ENCODE data around the gene SGCA.
A peak's percentile ranks its signal among the peaks of the same experiment; 100 is the strongest.

Gene SGCA

GRCh38 chr17:50130559-50131305 is 35.1 kb upstream of the SGCA start:
- no peak for TF ChIP-seq EZH2phosphoT487 (IDR thresholded peaks at IDR 0.05; ENCODE audit: borderline replicate concordance, low read length)
- TF ChIP-seq, protein P1, sequence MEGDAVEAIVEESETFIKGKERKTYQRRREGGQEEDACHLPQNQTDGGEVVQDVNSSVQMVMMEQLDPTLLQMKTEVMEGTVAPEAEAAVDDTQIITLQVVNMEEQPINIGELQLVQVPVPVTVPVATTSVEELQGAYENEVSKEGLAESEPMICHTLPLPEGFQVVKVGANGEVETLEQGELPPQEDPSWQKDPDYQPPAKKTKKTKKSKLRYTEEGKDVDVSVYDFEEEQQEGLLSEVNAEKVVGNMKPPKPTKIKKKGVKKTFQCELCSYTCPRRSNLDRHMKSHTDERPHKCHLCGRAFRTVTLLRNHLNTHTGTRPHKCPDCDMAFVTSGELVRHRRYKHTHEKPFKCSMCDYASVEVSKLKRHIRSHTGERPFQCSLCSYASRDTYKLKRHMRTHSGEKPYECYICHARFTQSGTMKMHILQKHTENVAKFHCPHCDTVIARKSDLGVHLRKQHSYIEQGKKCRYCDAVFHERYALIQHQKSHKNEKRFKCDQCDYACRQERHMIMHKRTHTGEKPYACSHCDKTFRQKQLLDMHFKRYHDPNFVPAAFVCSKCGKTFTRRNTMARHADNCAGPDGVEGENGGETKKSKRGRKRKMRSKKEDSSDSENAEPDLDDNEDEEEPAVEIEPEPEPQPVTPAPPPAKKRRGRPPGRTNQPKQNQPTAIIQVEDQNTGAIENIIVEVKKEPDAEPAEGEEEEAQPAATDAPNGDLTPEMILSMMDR (IDR thresholded peaks at IDR 0.05; ENCODE audit: low read depth, low read length, poor library complexity, severe bottlenecking): no peak
- no peak overlapping the region for H3K27ac ChIP-seq (ENCODE audit: low read depth, low read length)
- no peaks in the 10 kb centered on the region for H4K20me1 ChIP-seq (ENCODE audit: control insufficient read depth, insufficient read depth, low read depth, low read length)
- H3K4me1 ChIP-seq (ENCODE audit: control insufficient read depth, low read length): peaks cover 6% of the 10 kb centered on the region; the same call in 1 of the 2 replicates
- H3K79me2 ChIP-seq (ENCODE audit: control insufficient read depth, low read length): no peaks in the 10 kb centered on the region
- H3K36me3 ChIP-seq (ENCODE audit: control insufficient read depth, low read length): peaks cover 15% of the 10 kb centered on the region
- H3F3A ChIP-seq (ENCODE audit: control insufficient read depth, insufficient read depth): 0 out of 2 replicates have a peak, but pooled peaks cover 5% of the 10 kb centered on the region
- H3K9me3 ChIP-seq (ENCODE audit: control insufficient read depth, insufficient read depth, low read length): no peaks in the 10 kb centered on the region
- peak overlapping the region; percentile 49; the same call in 1 of the 2 replicates for H3K4me3 ChIP-seq (ENCODE audit: low read length)
- H3K4me2 ChIP-seq (ENCODE audit: low read length): peak overlapping the region; percentile 51; the same call in 1 of the 2 replicates
- no peaks in the 10 kb centered on the region for H3K9me2 ChIP-seq (replicated peaks; ENCODE audit: control insufficient read depth, low read length)
- H3K27me3 ChIP-seq (ENCODE audit: control insufficient read depth, low read length): peaks cover 36% of the 10 kb centered on the region

DNA sequence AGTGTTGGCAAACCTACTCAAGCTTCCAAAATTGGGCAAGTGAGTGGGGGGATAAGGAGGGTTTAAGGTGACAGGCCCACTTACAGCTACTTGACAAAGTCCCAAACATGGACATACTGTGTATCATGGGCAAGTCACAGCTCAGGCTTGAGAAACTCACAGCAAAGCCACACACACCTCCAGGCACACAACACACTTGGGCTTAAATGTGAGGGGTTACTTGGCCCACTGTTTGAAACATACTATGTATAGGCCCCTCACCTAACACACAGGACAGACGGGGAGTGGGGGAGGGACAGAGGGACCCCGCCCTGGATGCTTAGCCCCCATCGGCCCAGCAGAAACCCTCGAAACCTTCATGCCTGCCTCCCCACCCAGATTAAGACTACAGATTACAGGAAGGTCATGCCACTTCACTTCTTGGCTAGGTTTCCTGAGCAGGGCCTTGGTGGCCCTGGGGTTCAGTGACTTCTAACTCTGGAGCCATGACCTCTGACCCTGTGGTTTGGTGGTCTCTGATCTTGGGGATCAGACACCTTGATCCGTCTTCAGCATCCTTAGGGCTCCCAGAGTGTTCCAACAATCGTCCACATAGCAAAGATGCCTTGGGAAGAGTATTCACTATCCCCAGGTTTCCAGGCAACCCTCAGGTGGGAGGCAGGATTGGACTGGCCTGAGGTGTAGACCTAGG is 33.6 kb upstream of the SGCA start:
- no peak overlapping the region for H3K4me2 ChIP-seq (ENCODE audit: low read length)
- 0 out of 2 replicates have a peak, but pooled peaks cover 5% of the 10 kb centered on the region for H3F3A ChIP-seq (ENCODE audit: control insufficient read depth, insufficient read depth)

DNA sequence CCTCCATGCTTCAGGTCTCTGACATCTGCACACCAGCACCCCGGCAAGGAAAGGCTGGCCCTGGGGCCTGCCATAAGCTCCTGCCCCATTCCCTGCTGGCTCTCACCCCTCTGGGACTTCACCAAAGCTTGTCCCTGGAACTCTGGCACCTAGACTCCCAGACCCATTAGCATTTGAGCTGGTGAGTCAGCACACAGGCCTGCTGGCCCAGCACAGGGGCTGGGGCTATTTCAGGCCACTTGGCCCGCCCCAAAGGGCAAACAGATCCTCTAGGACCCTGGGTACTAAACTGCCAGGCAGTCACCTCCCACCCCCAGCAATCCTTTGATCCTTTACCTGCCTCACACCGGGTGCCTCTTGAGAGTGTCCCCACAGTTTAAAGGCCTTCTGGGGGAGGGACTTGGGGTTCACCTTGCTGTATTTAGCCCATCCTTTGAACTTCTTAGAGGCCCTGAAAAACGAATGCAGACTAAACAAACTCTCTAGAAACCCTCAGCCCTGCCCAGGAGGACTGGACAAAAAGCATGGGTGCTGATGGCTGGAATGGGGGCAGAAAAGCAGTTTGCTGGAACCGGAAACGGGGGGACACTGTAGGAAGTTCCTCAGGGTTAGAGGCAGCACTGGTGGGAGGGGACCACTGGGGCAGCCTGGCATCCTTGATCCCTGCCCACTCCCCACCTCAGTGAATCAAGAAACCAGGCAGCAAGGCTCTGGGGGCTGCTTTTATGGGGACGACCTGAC is 32.6 kb upstream of the SGCA start:
- no peak overlapping the region for H3K4me3 ChIP-seq (ENCODE audit: low read length)
- H3K36me3 ChIP-seq (ENCODE audit: control insufficient read depth, low read length): peaks cover 39% of the 10 kb centered on the region
- TF ChIP-seq, protein P1 (IDR thresholded peaks at IDR 0.05; ENCODE audit: low read depth, low read length, poor library complexity, severe bottlenecking): no peak
- TF ChIP-seq EZH2phosphoT487 (IDR thresholded peaks at IDR 0.05; ENCODE audit: borderline replicate concordance, low read length): no peak
- peaks cover 6% of the 10 kb centered on the region; the same call in 1 of the 2 replicates for H3K4me1 ChIP-seq (ENCODE audit: control insufficient read depth, low read length)
- H3K79me2 ChIP-seq (ENCODE audit: control insufficient read depth, low read length): no peaks in the 10 kb centered on the region
- H3K9me3 ChIP-seq (ENCODE audit: control insufficient read depth, insufficient read depth, low read length): no peaks in the 10 kb centered on the region
- 0 out of 2 replicates have a peak, but pooled peaks cover 5% of the 10 kb centered on the region for H3F3A ChIP-seq (ENCODE audit: control insufficient read depth, insufficient read depth)
- 0 out of 2 replicates have a peak, but pooled peaks cover 7% of the 10 kb centered on the region for H4K20me1 ChIP-seq (ENCODE audit: control insufficient read depth, insufficient read depth, low read depth, low read length)
- H3K27me3 ChIP-seq (ENCODE audit: control insufficient read depth, low read length): peaks cover 26% of the 10 kb centered on the region
- H3K9me2 ChIP-seq (replicated peaks; ENCODE audit: control insufficient read depth, low read length): no peaks in the 10 kb centered on the region
- no peak overlapping the region for H3K4me2 ChIP-seq (ENCODE audit: low read length)
- no peak overlapping the region for H3K27ac ChIP-seq (ENCODE audit: low read depth, low read length)

More for the DNA sequence above, 33.6 kb upstream of the SGCA start:
- Histone ChIP-seq H3K4me3 (ENCODE audit: low read length) (no peak overlapping the region), H3K27ac (ENCODE audit: low read depth, low read length) (no peak overlapping the region), H4K20me1 (ENCODE audit: control insufficient read depth, insufficient read depth, low read depth, low read length) (no peaks in the 10 kb centered on the region), H3K27me3 (ENCODE audit: control insufficient read depth, low read length) (peaks cover 33% of the 10 kb centered on the region), H3K9me2 (replicated peaks; ENCODE audit: control insufficient read depth, low read length) (no peaks in the 10 kb centered on the region), H3K36me3 (ENCODE audit: control insufficient read depth, low read length) (peaks cover 29% of the 10 kb centered on the region), H3K9me3 (ENCODE audit: control insufficient read depth, insufficient read depth, low read length) (no peaks in the 10 kb centered on the region), H3K79me2 (ENCODE audit: control insufficient read depth, low read length) (no peaks in the 10 kb centered on the region), H3K4me1 (ENCODE audit: control insufficient read depth, low read length) (peaks cover 6% of the 10 kb centered on the region; the same call in 1 of the 2 replicates)
- TF ChIP-seq, protein P1 (IDR thresholded peaks at IDR 0.05; ENCODE audit: low read depth, low read length, poor library complexity, severe bottlenecking): no peak
- TF ChIP-seq EZH2phosphoT487 (IDR thresholded peaks at IDR 0.05; ENCODE audit: borderline replicate concordance, low read length): no peak
